H9 (cell line): Measurements from ENCODE around the gene MAPK7. TPM values are rescaled to one million over a fixed set of nuclear protein-coding genes. Genes with fewer than 3 reads are reported as not detected.
A peak's percentile ranks its signal among the peaks of the same experiment; 100 is the strongest.

Source experiments
- DNase-seq: peaks from one replicate; pipeline ENCODE4 v3.0.0-alpha.2; 2017
- H2AFZ ChIP-seq: one replicate; pipeline ENCODE4 v1.6.1; 2013; ENCODE audit warnings: mild to moderate bottlenecking, low read length, control low read depth, moderate library complexity
- H2AK5ac ChIP-seq: 2 replicates; pipeline ENCODE4 v1.6.1; 2013; ENCODE audit warnings: low read length, control low read depth, mixed read lengths; ENCODE audit not compliant: insufficient read length
- H2BK120ac ChIP-seq: one replicate; pipeline ENCODE4 v1.6.1; 2013; ENCODE audit warnings: low read depth, mild to moderate bottlenecking, low read length, control low read depth, inconsistent platforms; ENCODE audit not compliant: poor library complexity, severe bottlenecking
- H2BK12ac ChIP-seq: 2 replicates; pipeline ENCODE4 v1.6.1; 2013; ENCODE audit warnings: low read length, control low read depth, mixed read lengths, low read depth; ENCODE audit not compliant: insufficient read length
- H2BK15ac ChIP-seq: 2 replicates; pipeline ENCODE4 v1.6.1; 2013; ENCODE audit warnings: low read depth, low read length, control low read depth
- H2BK20ac ChIP-seq: one replicate; pipeline ENCODE4 v1.6.1; 2013; ENCODE audit warnings: low read depth, mild to moderate bottlenecking, low read length, control low read depth, inconsistent platforms; ENCODE audit not compliant: poor library complexity, severe bottlenecking
- H2BK5ac ChIP-seq: 2 replicates; pipeline ENCODE4 v1.6.1; 2013; ENCODE audit warnings: low read length, control low read depth, mixed read lengths; ENCODE audit not compliant: insufficient read length
- H3K14ac ChIP-seq: 2 replicates; pipeline ENCODE4 v1.6.1; 2013; ENCODE audit warnings: low read length, control low read depth; ENCODE audit not compliant: insufficient read depth
- H3K18ac ChIP-seq: 2 replicates; pipeline ENCODE4 v1.6.1; 2013; ENCODE audit warnings: low read depth, mild to moderate bottlenecking, mixed read lengths, low read length, control low read depth; ENCODE audit not compliant: insufficient read length
- H3K23ac ChIP-seq: 2 replicates; pipeline ENCODE4 v1.6.1; 2013; ENCODE audit warnings: low read length, control low read depth, mixed read lengths, low read depth; ENCODE audit not compliant: insufficient read length
- H3K23me2 ChIP-seq: 2 replicates; pipeline ENCODE4 v1.6.1; 2013; ENCODE audit warnings: low read depth, mild to moderate bottlenecking, mixed read lengths, low read length, control low read depth; ENCODE audit not compliant: insufficient read length, poor library complexity, severe bottlenecking
- H3K27ac ChIP-seq: 2 replicates; pipeline ENCODE4 v1.5.1; 2013; ENCODE audit warnings: low read length, control low read depth, mixed read lengths, low read depth; ENCODE audit not compliant: insufficient read length
- H3K27me3 ChIP-seq: 2 replicates; pipeline ENCODE4 v1.6.1; 2013; ENCODE audit warnings: low read length, control low read depth, inconsistent platforms; ENCODE audit not compliant: insufficient read depth
- H3K4ac ChIP-seq: 2 replicates; pipeline ENCODE4 v1.6.1; 2013; ENCODE audit warnings: low read depth, mild to moderate bottlenecking, control low read depth, inconsistent platforms, low read length, moderate library complexity
- H3K4me1 ChIP-seq: 2 replicates; pipeline ENCODE4 v1.6.1; 2013; ENCODE audit warnings: low read length, control low read depth, inconsistent platforms; ENCODE audit not compliant: insufficient read depth
- H3K4me2 ChIP-seq: 2 replicates; pipeline ENCODE4 v1.6.1; 2013; ENCODE audit warnings: low read length, control low read depth, mixed read lengths; ENCODE audit not compliant: insufficient read length, insufficient read depth
- H3K56ac ChIP-seq: 2 replicates; pipeline ENCODE4 v1.6.1; 2013; ENCODE audit warnings: low read depth, mild to moderate bottlenecking, mixed read lengths, low read length, control low read depth; ENCODE audit not compliant: insufficient read length
- H3K79me1 ChIP-seq: 2 replicates; pipeline ENCODE4 v1.6.1; 2013; ENCODE audit warnings: low read depth, mild to moderate bottlenecking, moderate library complexity, low read length, control low read depth, inconsistent platforms; ENCODE audit not compliant: insufficient read depth, poor library complexity, severe bottlenecking
- H3K79me2 ChIP-seq: 2 replicates; pipeline ENCODE4 v1.6.1; 2013; ENCODE audit warnings: low read length, control low read depth, inconsistent platforms; ENCODE audit not compliant: insufficient read depth
- H3K9ac ChIP-seq: 2 replicates; pipeline ENCODE4 v1.6.1; 2013; ENCODE audit warnings: low read length, control low read depth, mixed read lengths; ENCODE audit not compliant: insufficient read length; ENCODE audit errors: extremely low read depth
- H3K9me3 ChIP-seq: one replicate; pipeline ENCODE4 v1.6.1; 2013; ENCODE audit warnings: low read depth, low read length, inconsistent platforms; ENCODE audit not compliant: control insufficient read depth
- H3T11ph ChIP-seq: one replicate; pipeline ENCODE4 v1.6.1; 2013; ENCODE audit warnings: mild to moderate bottlenecking, low read length, control low read depth, inconsistent platforms
- H4K20me1 ChIP-seq: one replicate; pipeline ENCODE4 v1.6.1; 2013; ENCODE audit not compliant: control insufficient read depth, insufficient read length, insufficient read depth
- H4K5ac ChIP-seq: 2 replicates; pipeline ENCODE4 v1.6.1; 2013; ENCODE audit warnings: low read depth, mild to moderate bottlenecking, mixed read lengths, low read length, control low read depth; ENCODE audit not compliant: insufficient read length
- H4K8ac ChIP-seq: replicated peaks from 2 replicates; pipeline ENCODE4 v1.6.1; 2013; ENCODE audit warnings: low read length, control low read depth, mixed read lengths, low read depth; ENCODE audit not compliant: insufficient read length
- H4K91ac ChIP-seq: 2 replicates; pipeline ENCODE4 v1.6.1; 2013; ENCODE audit warnings: low read depth, mild to moderate bottlenecking, moderate library complexity, mixed read lengths, low read length, control low read depth; ENCODE audit not compliant: insufficient read length
- H3K27ac Mint-ChIP-seq, 3 experiments: 2 replicates in 2 of 3; 3 replicates in 1 of 3; pipeline ENCODE4 v1.8.0; 2020 to 2021; ENCODE audit warnings: mixed read lengths in 3 of 3, mild to moderate bottlenecking in 1 of 3, moderate library complexity in 1 of 3
- H3K27me3 Mint-ChIP-seq: 2 replicates; pipeline ENCODE4 v1.8.0; 2021; ENCODE audit warnings: low read depth, mild to moderate bottlenecking, moderate library complexity, mixed read lengths
- H3K36me3 Mint-ChIP-seq, 3 experiments: 2 replicates in 2 of 3; 3 replicates in 1 of 3; pipeline ENCODE4 v1.8.0; 2020 to 2021; ENCODE audit warnings: low read depth in 3 of 3, mixed read lengths in 3 of 3; ENCODE audit not compliant: insufficient read depth in 1 of 3
- H3K4me1 Mint-ChIP-seq, 2 experiments: 2 replicates each; pipeline ENCODE4 v1.8.0; 2020; ENCODE audit warnings: mixed read lengths in 2 of 2
- H3K4me3 Mint-ChIP-seq, 2 experiments: 2 replicates in 1 of 2; 3 replicates in 1 of 2; pipeline ENCODE4 v1.8.0; 2020 to 2021; ENCODE audit warnings: mild to moderate bottlenecking in 2 of 2, mixed read lengths in 2 of 2, moderate library complexity in 1 of 2
- H3K9me3 Mint-ChIP-seq, 2 experiments: 2 replicates in 1 of 2; 3 replicates in 1 of 2; pipeline ENCODE4 v1.8.0; 2020; ENCODE audit warnings: mild to moderate bottlenecking in 2 of 2, mixed read lengths in 2 of 2, moderate library complexity in 1 of 2
- WGBS: extraction: QIAGEN DNeasy Blood & Tissue Kit; methylation state at CpG from one replicate; pipeline ENCODE4 v1.1.7; 2013; ENCODE audit warnings: missing lambda C conversion rate, low lambda C conversion rate, mixed read lengths; ENCODE audit not compliant: insufficient read length; ENCODE audit errors: extremely low coverage; 5-methylcytosine and 5-hydroxymethylcytosine counted together
- total RNA-seq: library from RNA; stranded (reverse); gene quantifications from 2 replicates; pipeline ENCODE4 v1.2.1, GENCODE V29; 2021
- TF ChIP-seq, protein P1 (sequence below): fragments of 200-600 bp; sonication (generic); conservative IDR thresholded peaks from 3 replicates; pipeline ENCODE4 v1.8.0; 2021; ENCODE audit warnings: antibody characterized with exemption, mild to moderate bottlenecking

Gene MAPK7
- total RNA-seq, 1 experiment from 2014 or later: 43.8 TPM

DNA sequence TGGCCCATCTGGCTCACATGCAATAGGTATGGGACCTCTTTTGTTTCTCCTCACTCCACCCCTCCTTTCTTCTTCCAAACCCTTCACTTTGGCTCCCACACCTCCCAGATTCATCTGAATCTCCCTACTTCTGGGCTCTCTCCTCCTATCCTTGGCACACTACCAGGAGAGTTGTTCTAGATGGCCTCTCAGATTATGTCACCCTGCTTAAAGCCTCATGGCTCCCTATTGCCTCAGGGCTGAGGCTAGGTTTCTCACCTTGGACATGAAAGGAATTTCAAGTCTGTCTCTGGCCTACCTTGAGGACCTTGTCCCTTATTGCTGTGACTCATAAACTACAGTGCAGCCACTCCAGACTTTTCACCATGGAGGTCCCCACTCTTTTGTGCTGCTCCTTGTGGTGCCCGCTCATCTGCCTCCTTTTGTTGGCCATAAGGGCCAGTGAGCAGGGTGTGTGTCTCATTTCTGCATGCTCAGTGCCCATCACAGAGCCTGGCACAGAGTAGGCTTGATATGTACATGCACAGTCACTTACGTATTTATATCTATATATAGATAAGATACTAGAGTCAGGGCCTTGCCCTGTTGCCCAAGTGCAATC is 9.7 kb downstream of the MAPK7 start:
- H3K9me3 ChIP-seq: no peaks in the 10 kb centered on the region
- no peak overlapping the region for H3K4me2 ChIP-seq
- no peak overlapping the region for H3T11ph ChIP-seq
- WGBS: no CpG with 5 or more reads among the region's 2 CpGs
- H2AK5ac ChIP-seq: no peak overlapping the region
- no peak overlapping the region for H3K27ac ChIP-seq
- H2BK15ac ChIP-seq: no peak overlapping the region
- Mint-ChIP-seq H3K9me3 (peaks cover 0 to 2% of the 10 kb centered on the region in 2 experiments; a peak in 1 of 5 replicates), H3K4me1 (peaks cover 54 to 71% of the 10 kb centered on the region in 2 experiments), H3K27me3 (no peaks in the 10 kb centered on the region), H3K4me3 (peak overlapping the region in 1 of 2 experiments; percentile 34; a peak in 1 of 5 replicates), H3K27ac (peak overlapping the region; percentile 87 to 98 (median 95)), H3K36me3 (peaks cover 15 to 25% (median 24%) of the 10 kb centered on the region in 3 experiments)
- no peak overlapping the region for H3K9ac ChIP-seq
- no peak overlapping the region for H4K8ac ChIP-seq
- H4K91ac ChIP-seq: no peak overlapping the region
- H3K27me3 ChIP-seq: no peaks in the 10 kb centered on the region
- no peak overlapping the region for H2BK20ac ChIP-seq
- DNase-seq: no peak
- no peak overlapping the region for H3K4ac ChIP-seq
- H2BK5ac ChIP-seq: no peak overlapping the region
- H3K23ac ChIP-seq: no peak overlapping the region
- no peaks in the 10 kb centered on the region for H4K20me1 ChIP-seq
- no peak overlapping the region for H2BK120ac ChIP-seq
- TF ChIP-seq, protein P1, sequence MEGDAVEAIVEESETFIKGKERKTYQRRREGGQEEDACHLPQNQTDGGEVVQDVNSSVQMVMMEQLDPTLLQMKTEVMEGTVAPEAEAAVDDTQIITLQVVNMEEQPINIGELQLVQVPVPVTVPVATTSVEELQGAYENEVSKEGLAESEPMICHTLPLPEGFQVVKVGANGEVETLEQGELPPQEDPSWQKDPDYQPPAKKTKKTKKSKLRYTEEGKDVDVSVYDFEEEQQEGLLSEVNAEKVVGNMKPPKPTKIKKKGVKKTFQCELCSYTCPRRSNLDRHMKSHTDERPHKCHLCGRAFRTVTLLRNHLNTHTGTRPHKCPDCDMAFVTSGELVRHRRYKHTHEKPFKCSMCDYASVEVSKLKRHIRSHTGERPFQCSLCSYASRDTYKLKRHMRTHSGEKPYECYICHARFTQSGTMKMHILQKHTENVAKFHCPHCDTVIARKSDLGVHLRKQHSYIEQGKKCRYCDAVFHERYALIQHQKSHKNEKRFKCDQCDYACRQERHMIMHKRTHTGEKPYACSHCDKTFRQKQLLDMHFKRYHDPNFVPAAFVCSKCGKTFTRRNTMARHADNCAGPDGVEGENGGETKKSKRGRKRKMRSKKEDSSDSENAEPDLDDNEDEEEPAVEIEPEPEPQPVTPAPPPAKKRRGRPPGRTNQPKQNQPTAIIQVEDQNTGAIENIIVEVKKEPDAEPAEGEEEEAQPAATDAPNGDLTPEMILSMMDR: no peak
- peaks cover 7% of the 10 kb centered on the region; the same call in 1 of the 2 replicates for H3K4me1 ChIP-seq
- no peaks in the 10 kb centered on the region for H3K23me2 ChIP-seq
- H4K5ac ChIP-seq: no peak overlapping the region
- H3K79me2 ChIP-seq: no peaks in the 10 kb centered on the region
- H3K79me1 ChIP-seq: no peaks in the 10 kb centered on the region
- H2AFZ ChIP-seq: no peak overlapping the region
- H2BK12ac ChIP-seq: no peak overlapping the region
- H3K14ac ChIP-seq: peak overlapping the region; percentile 66; the same call in 1 of the 2 replicates
- H3K18ac ChIP-seq: peak overlapping the region; percentile 11
- H3K56ac ChIP-seq: no peak overlapping the region
